HG03139 (cell line): Measurements from ENCODE around the gene GPR37L1.
"Not testable (repeated sequence)": the region's sequence is repeated elsewhere in the genome, so short reads cannot be mapped to it uniquely, and the experiment has no call there.

Source experiments
- ATAC-seq: cut with Tn5 transposase; IDR thresholded peaks from one replicate; pipeline ENCODE4 v1.9.1; 2021; ENCODE audit not compliant: unreplicated experiment

Gene GPR37L1

DNA sequence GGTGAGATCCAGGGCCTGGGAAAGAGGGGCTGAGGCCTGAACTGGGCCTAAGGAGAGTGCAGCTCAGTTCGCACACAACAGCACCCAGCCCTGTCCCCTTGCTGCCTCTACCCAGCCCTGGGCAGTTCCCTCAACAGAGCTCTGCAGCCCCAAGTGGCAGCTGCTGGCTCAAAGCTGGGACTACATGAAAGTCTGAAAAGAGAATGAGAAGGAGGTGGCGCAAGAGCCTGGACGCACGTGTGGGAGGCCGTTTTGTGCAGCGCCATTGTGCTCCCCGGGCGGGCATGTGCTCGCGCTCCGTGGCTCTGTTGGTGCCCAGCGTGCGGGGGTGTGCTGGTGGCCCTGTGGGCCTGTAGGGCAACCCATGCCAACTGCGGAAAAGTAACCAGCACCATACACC, 10.3 kb downstream of the GPR37L1 start:
- no peak for ATAC-seq

DNA sequence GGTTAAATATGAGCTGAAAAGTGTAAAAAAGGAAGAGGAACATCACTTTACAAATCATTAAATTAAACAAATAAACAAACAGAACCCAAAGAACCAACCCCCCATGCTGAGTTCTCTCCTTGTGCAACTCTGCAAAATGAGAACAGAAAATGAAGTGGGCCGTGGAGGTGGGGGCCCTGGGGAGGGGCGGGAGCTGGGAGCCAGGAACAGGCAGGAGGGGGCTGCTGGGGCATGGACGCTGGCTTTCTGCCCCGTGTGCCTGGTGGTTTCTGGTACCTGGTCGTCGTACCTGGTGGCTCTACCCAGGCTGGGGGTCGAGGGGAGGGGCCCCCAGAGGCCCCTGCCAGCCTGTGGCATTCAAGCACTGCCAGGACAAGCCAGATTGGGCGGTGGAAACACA, 10.8 kb downstream of the GPR37L1 start:
- no peak for ATAC-seq

DNA sequence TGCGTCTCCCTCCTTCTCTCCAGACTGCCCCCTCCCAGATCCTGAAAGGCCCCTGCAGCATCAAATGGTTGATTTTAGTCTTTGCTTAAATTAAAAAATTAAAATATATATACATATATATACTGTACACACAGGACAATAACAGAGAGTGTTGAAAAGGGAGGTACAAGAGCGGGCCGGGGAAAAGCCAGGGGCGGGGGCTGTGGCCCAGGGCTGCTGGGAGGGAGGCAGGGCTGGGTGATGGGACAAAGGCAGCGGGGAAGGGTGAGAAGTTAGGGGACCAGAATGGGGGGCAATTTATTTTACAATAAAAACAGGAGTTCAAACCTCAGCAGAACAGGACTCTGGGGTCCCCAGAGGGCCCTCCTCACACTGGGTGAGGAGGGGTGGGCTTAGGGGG, 11.3 kb downstream of the GPR37L1 start:
- ATAC-seq = no peak

DNA sequence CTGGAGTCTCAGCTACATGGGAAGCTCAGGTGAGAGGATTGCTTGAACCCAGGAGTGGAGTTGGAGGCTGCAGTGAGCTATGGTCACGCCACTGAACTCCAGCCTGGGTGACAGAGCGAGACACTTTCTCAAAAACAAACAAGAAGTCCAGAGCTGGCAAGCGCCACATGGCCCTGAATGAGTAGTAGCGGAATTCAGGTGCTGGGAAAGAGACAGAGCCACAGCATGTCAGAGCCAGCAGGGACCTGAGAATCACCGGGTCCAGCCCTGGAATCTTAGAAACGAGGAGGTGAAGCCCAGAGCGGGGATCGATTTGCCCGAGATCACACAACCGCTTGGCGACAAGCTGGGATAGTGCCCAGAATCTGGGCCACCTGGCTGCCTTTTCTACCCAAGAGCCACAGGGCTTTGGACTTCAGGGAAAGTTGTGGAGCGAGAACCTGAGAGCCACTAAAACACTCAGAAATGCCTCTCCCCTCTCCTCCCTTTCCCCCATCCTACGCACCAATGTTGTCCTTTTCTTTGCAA, 12.0 kb downstream of the GPR37L1 start:
- ATAC-seq = no peak

DNA sequence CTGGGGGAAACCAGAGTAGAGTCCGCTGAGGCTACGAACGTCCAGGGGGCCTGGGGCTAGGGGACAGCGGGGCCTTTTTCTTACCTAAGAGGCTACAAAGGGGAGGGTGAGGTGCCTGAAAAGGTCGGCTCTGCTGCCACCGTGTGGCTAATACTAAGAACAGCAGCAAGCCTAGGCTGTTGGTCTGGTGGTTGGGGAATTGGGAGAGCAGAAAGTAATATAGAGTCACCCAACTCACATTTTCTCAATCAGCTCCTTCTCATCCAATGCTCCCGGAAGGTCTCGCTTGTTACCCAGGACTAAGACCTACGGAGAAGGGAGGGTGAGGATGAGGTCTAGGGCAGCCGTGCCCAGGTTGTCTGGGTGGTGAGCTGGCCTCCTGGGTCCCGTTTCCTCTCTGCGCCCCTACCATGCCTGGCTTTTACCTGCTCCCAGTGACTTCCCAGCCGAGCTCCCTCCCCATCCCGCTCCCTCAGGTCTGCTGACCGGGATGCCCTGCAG, 12.6 kb downstream of the GPR37L1 start:
- ATAC-seq = no peak

DNA sequence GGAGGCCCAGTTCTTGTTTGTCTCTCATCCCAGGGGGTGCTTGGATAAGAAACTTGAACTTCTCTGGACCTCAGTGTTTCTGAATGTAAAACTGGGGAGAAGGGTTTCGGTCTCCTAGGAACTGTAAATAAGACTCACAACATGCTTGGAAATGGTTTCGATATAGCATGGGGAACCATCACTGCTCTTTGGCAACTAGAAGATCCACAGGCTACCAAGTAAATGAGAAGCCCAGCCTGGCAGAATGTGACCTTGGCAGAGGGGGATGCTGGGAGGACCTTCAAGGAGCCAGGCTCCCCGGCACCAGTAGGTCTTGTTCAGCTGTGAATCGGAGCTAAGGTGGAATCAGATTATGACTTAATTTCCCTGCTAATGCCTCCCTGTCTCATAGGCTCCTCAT, 18.1 kb downstream of the GPR37L1 start:
- ATAC-seq = no peak

DNA sequence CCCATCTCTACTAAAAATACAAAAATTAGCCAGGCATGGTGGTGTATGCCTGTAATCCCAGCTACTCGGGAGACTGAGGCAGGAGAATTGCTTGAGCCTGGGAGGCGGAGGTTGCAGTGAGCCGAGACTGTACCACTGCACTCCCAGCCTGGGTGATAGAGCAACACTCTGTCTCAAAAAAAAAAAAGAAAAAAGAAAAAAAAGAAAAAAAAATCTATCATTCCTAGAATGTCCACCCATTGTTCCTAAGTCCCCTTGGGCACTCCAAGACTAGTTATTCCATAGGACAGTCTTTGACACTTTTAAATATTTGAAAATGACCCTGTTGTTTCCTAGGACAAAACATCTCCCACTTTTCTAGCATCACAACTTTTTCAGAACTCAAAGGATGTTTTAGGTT, 18.8 kb downstream of the GPR37L1 start:
- not testable (repeated sequence) for ATAC-seq

DNA sequence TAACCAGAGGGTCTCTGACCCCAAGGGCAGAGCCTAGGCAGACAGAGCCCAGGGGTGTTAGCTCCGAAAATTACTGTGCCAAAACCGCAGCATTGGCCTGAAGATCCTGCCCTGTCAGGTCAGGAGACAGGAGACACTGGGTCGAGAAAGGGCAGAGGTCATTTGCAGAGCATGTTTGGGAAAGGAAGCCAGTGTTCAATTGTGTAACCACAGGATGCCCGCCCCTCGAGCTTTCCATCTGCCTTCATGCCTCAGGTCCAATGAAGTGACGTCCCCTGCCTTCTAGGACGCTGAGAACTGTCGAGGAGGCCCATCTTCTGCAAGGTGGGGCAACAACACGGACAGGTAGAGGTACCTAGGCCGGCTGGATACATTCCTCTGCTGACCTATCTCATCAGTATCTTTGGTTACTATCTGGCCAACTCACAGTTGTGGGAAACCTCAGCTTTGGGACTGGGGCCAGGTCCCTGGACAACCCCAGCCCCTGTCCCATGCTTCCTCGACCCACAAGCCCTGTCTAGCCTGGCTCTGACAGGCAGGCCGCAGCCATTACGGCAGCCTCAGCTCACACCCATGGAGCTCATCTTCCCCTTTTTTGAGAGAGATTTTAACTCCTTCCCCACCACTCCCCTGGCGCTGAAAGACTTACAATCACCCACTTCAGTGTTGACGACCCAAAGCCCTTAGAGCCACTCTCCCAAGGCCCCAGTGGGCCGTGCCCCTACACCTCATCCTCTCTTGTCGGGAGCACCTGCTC, 20.5 kb downstream of the GPR37L1 start:
- ATAC-seq = no peak

DNA sequence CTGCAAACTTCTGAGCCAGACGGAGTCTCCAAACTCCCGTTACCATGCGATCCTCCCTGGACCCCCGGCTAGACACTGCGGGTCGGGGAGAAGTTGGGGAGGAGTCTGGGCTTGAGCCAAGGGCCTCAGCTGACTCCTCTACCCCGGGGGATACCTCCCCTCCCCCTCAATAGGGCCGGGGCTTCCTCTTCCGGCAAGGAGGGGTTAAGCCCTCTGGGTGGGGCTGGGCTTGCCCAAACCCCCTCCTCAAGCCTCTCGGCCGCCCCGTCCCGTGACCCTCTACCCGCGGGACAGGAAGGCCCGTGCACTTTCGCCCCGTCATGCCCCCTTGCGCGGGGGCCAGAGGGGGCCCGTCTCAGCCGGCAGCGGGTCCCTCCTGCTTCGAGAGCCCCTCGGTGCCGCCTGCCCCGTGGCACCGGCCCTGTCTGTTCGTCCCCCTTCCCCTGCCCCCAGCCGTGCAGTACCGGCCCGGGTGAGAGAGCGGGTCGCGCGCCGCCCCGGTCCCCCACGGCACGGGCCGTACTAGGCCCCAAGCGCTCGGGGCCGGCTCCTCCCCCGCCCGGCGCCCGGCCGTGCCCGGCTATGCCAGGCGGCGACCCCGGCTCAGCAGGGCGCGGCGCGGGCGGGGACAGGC, 21.2 kb downstream of the GPR37L1 start:
- ATAC-seq = no peak

DNA sequence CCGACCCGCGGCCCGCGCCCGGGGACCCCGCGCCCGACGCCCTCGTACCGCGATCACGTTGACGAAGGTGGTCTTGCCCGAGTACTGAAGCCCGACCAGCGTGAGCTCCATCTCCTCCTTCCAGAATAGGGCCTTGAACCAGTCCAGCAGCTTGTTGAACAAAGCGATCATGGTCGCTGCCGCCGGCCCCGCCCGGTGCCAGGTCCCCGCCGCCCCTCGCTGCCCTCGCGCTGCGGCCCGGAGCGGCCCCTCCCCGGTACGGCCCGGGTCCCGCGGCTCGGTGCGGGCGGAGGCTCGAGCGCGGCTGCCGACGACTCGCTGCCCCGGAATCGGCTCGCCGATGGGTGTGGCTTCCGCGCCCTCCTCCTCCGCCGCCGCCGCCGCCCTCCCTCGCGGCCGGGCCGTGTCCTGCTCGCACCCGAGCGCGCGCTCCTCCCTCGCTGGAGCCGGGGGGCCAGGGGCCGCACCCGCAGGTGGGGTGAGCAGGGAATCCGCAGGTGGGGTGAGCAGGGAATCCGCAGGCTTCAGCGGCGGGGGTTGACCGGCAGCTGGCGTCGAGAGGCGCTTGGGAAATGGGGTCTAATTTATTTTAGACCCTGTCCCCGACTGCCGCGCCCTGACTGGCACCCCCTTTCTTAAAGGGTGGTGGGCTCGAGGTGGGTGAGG, 21.8 kb downstream of the GPR37L1 start, which contains the start of gene ARL8A:
Gene ARL8A (minus strand): TSS at position 336 of the 666 bp plus-strand sequence. CDS start 165 bp downstream, at position 171.
- ATAC-seq = no peak

DNA sequence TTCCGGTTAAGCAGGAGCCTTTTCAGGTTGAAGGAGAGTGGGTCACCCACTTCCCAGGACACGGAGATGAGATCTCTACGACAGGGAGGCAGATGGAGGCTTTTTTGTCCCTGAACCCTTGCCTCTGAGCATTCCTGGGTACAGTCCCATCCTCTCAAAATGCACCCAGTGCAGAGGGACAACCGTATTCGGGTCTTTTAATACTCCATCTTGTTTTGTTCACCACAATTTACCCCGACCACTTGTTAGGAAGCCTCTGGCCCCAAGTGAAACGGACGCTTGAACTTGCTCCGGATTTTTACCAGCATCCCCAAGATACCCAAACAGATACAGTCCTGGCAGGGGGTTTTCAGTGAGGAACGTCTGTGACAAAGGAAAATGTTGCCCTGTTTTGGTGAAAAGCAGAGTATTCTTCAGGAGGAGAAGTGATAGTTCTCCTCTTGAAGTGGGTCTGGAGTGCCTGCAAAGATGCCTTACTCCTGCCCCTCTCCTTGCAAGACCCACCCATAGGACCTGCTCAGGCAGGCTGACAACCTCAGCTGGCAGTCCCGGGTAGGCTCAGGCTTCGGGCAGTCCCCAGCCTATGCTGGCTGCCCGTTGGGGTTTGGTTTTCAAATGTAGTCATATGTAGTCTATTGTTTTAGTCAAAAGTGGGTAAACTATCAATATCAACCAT, 22.5 kb downstream of the GPR37L1 start:
- ATAC-seq = no peak

DNA sequence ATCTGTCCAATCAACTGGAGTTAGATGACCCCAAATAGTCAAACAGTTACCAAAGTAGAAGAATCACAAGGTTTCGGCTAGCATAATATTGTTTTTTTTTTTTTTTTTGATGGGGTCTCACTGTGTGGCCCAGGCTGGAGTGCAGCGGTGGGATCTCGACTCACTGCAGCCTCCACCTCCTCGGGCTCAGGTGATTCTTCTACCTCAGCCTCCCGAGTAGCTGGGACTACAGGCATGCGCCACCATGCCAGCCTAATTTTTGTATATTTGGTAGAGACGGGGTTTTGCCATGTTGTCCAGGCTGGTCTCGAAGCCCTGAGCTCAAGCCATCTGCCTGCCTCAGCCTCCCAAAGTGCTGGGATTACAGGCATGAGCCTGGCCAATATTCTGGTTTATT, 23.0 kb downstream of the GPR37L1 start:
- not testable (repeated sequence) for ATAC-seq

DNA sequence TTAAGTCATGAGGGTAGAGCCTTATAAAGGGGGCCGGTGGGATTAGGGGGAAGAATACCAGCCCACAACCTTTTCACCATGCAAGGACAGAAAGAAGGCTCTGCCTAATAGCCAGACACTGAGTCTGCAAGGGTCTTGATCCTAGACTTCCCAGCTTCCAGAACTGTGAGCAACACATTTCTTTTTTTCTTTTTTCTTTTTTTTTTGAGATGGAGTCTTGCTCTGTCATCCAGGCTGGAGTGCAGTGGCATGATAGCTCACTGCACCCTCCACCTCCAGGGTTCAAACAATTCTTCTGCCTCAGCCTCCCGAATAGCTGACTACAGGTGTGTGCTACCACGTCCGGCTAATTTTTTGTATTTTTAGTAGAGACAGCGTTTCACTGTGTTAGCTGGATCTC, 23.6 kb downstream of the GPR37L1 start:
- ATAC-seq = no peak

DNA sequence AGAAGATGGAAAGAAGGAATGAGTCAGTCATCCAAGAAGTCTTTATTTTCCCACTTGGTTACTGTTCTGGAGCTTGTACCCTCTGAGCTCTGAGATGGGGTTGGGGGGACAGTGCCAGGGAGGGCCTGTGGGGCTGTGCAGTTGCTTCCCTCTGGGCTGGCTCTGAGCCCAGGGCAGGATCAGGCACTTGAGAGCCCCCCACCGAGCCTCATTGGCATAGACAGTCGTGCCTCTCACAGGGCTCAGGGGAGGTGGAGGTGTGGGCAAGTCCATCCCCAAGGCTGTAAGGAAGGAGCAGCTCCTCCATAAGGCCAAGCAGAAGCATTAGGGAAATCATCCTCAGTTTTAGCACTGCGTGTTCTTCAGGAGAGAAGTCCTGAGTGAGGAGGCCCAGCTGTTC, 24.3 kb downstream of the GPR37L1 start:
- ATAC-seq = no peak

DNA sequence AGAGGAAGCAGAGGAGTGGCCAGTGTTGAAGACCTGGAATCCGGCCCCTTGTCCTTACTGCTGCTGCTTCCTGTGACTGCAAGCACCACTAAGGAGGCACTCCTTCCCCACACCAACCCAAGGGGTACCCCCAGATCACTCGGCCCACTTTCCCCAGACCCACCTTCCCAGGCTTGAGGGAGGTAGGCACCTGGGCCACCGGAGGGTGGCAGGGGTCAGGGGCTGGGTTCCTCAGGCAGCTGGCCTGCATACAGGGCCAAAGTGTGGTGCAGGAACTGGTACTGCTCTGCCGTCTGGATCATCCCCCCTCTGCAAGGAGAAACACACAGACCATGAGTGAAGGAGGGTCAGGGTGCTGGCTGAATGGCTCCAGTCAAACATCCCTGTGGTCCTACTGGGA, 25.7 kb downstream of the GPR37L1 start:
- ATAC-seq = no peak

DNA sequence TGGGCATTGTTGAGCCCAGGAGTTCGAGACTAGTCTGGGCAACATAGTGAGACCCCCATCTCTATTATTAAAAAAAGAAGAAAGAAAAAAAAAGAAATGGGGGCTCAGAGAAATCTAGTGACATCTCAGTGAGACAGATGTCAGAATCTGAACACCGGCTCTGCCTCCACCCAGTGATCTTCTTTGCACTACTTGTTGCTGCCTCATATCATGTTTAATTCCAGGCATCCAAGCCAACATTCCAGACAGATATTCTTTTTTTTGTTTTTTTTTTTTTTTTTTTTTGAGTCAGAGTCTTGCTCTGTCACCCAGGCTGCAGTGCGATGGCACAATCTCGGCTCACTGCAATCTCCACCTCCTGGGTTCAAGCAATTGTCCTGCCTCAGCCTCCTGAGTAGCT, 26.8 kb downstream of the GPR37L1 start:
- no peak for ATAC-seq

DNA sequence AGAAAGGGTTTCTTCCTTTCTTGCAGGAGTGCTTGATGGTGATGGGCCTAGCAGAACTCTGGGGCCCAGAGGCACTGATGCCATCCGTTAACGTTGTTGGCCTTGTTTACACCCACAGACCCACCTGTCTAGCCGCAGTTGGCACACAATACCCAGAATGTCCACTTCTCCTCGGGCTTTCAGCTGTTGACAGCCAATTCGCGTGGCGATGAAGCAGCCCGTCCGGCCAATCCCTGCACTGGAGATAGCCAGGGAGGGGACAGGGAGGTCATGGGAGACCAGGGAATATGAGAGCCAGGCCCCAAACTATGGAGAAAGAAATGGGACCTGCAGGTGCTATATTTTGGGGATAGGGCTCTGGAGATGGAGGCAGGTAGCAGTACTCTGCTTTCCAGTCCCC, 27.5 kb downstream of the GPR37L1 start:
- no peak for ATAC-seq

DNA sequence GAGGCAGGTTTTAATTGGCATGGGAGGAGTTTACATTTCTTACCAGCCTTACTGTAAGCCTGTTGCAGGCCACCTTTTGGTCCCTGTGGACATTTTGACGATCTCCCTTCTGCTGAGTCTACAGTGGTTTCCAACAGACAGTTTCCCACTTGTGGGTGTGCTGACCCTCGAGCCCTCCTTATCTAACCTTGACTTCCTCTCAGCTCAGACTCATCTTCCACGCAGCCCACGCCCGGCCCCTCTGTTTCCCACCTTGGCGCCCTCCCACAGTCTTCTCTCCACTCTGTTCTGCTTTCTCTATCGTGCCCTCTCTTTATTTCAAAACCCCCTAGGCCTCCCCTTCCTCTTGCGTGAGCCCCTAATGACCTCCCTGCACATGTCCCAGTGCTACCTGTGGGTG, 27.9 kb downstream of the GPR37L1 start:
- no peak for ATAC-seq

DNA sequence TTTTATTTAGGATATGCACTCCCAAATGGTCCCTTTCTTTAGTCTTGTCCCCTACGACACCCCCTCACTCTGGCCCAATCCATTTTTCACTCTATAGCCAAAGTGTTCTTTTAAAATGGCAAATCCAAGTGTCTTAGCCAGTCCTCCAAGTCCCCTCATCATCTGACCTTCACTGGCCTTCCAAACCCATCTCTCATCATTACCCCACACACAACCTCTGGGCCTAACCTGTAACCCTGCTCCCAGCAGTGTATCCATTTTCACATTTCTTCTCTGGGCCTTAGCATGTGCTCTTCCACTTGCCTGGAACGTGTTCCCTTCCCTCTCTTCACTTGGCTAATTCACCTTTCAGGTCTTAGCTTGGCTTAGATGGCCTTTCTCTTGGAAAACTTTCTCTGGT, 28.3 kb downstream of the GPR37L1 start:
- no peak for ATAC-seq

DNA sequence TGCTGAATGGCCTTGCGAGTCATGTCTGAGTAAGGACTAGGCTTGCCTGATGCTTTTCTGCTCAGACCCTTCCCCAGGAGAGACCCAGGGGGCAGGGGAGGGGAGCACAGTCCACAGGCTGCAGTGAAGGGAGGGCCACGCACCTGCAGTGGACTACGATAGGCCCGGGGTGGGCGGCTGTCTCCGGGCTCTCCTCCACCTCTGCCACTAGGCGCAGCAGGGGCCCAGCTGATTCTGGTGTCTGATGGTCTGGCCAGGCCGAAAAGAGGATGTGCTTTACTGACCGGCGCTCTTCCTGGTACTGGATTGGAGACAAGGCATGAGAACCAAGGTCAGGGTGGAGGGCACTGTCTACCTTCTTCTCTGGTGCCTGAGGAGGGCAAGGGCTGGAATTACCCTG, 29.7 kb downstream of the GPR37L1 start:
- ATAC-seq = no peak

DNA sequence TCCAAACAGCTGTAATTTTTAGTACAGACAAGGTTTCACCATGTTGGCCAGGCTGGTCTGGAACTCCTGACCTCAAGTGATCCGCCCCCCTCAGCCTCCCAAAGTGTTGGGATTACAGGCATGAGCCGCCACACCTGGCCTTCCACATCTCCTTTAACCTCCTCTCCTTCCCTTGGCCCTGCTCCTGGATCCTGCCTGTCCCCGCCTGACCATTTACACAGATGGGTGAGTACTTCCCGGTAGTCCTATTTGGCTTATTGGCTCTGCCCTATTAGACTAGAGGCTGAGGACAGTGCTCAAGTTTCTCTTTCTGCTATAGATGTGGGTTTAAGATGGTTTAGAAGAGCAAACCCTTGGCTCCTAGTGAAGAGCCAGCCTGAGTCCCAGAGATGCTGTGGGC, 30.6 kb downstream of the GPR37L1 start:
- ATAC-seq = no peak
